ENCODE measurements around the gene CCDC28B. TPM values are rescaled to one million over a fixed set of nuclear protein-coding genes. Genes with fewer than 3 reads are reported as not detected.
A peak's percentile ranks its signal among the peaks of the same experiment; 100 is the strongest.

The CCDC28B gene
- total RNA-seq, 1 donor from 2014 or later: 56.9 TPM

DNA sequence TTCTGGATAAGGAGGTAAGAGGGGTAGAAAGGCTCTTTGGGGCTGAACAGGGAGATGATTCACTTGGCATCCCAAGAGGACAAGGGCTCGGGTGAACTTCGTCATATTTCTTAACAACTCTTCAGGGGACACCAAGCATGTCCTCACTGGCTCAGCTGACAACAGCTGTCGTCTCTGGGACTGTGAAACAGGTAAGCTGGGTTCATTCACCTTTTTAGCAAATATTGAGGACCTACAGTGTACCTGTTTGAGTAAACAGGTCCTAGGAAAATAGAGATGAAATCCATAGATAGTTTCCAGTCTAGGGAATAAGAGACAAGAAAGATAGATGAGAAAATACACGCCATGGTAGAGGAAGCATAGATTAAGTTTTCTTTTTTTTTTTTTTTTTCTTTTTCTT, 23.9 kb downstream of the CCDC28B start:
- Mint-ChIP-seq H3K4me3 (peak overlapping the region; percentile 96), H3K27ac (no peak overlapping the region), H3K27me3 (no peaks in the 10 kb centered on the region), H3K9me3 (no peaks in the 10 kb centered on the region), H3K36me3 (ENCODE audit: low read depth) (peaks cover 66% of the 10 kb centered on the region), H3K4me1 (peaks cover 48% of the 10 kb centered on the region)
- CTCF ChIA-PET: interaction anchor here (0.9 to 1.3 kb wide), 2 partner anchors 26 to 176 kb away, joined by 4 to 5 read pairs; no protein-coding TSS in a partner anchor
- no peak for ATAC-seq (ENCODE audit: low read depth)
- POLR2A ChIA-PET: interaction anchor here (0.7 to 5.0 kb wide), 5 partner anchors 16 to 152 kb away, joined by 3 to 47 read pairs (median 13); partner anchors contain the start of genes HDAC1, LCK and TMEM39B
- no peak for TF ChIP-seq CTCF (IDR thresholded peaks at IDR 0.05)
- DNase-seq: no peak
- intact Hi-C loops (cut with micrococcal nuclease): loop anchor here (5.0 kb wide), 1 partner anchor 152 kb away; the partner anchor contains the start of gene TMEM39B

- Mint-ChIP-seq H3K27ac (peak overlapping the region; percentile 57), H3K36me3 (ENCODE audit: low read depth) (peaks cover 72% of the 10 kb centered on the region), H3K27me3 (no peaks in the 10 kb centered on the region), H3K4me3 (no peak overlapping the region), H3K4me1 (peaks cover 9% of the 10 kb centered on the region), H3K9me3 (no peaks in the 10 kb centered on the region)
- POLR2A ChIA-PET: interaction anchor here (1.8 kb wide), 1 partner anchor 12 kb away, joined by 4 read pairs; no protein-coding TSS in a partner anchor
- CTCF ChIA-PET: interaction anchor here (0.6 to 2.0 kb wide), 3 partner anchors 13 to 165 kb away, joined by 3 to 5 read pairs (median 4); no protein-coding TSS in a partner anchor
- DNase-seq (no peak), ATAC-seq (ENCODE audit: low read depth) (no peak)
- TF ChIP-seq CTCF (IDR thresholded peaks at IDR 0.05): no peak
- intact Hi-C loops (cut with micrococcal nuclease): no loop called here
Measured at GRCh38 chr1:32228771-32229170, 28.4 kb downstream of the CCDC28B start.

DNA sequence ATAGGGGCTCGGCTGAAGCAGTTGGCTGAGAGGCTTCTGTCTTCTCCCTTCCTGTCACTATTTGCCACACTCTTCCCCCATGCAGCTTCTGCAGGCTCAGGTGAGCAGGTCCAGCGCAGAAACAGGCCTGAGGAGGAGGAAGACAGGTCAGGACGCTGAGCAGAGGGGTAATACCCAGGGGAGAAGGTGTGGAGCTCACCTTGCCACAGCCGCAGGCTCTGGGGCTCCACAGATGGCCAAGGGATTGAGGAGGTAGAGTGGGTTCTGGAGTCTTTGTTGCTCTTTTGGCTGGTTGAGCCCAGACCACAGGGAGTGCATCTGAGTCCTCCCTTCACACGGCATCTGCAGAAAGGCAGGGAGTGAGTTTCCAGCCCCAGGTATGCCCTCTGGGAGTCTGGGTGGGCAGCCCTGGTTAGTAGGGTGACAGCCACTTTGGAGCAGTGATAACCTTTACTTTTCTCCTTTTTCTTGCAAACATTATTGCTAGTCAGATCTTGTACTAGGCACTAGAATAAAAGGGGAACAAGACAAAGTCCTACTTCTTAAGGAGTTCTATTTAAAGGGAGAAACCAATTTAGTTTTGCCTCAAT, 31.5 kb downstream of the CCDC28B start:
- no peak overlapping the region for H3K4me3 Mint-ChIP-seq
- H3K4me1 Mint-ChIP-seq: no peaks in the 10 kb centered on the region
- H3K9me3 Mint-ChIP-seq: no peaks in the 10 kb centered on the region
- TF ChIP-seq CTCF (IDR thresholded peaks at IDR 0.05): no peak
- ChIA-PET CTCF (interaction anchor here (1.7 kb wide), 1 partner anchor 17 kb away, joined by 5 read pairs; no protein-coding TSS in a partner anchor), POLR2A (interaction anchor here (2.7 kb wide), 1 partner anchor 9 kb away, joined by 9 read pairs; no protein-coding TSS in a partner anchor)
- DNase-seq (no peak), ATAC-seq (ENCODE audit: low read depth) (no peak)
- no peaks in the 10 kb centered on the region for H3K27me3 Mint-ChIP-seq
- peaks cover 54% of the 10 kb centered on the region for H3K36me3 Mint-ChIP-seq (ENCODE audit: low read depth)
- intact Hi-C loops (cut with micrococcal nuclease): no loop called here
- no peak overlapping the region for H3K27ac Mint-ChIP-seq

DNA sequence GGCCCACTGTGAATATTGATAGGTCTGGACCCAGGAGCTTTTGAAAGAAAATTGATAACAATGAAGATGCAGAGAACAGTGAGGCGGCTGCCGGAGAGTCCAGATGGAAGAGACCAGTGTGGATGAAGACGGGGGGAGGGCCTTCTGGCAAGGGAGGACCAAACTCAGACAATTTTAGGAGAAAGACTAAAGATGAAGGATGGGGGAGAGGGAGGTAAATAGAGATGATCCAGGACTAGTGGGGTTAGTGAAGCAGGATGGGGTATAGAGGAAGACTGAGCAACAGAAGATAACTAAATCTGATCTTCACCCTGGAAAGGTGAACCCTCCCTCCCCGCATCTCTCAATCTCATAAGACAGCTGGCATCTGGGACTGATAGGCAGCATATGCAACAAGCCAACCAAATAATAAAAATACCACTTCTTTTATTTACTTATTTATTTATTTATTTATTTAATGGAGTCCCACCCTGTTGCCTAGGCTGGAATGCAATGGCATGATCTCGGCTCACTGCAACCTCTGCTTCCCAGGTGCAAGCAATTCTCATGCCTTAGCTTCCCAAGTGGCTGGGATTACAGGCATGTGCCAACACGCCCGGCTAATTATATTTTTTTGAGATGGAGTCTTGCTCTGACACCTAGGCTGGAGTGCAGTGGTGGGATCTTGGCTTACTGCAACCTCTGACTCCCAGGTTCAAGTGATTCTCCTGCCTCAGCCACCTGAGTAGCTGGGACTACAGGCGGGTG, 32.3 kb downstream of the CCDC28B start:
- TF ChIP-seq CTCF (IDR thresholded peaks at IDR 0.05): no peak
- Mint-ChIP-seq H3K27ac (no peak overlapping the region), H3K4me1 (no peaks in the 10 kb centered on the region), H3K36me3 (ENCODE audit: low read depth) (peaks cover 48% of the 10 kb centered on the region), H3K27me3 (no peaks in the 10 kb centered on the region), H3K9me3 (no peaks in the 10 kb centered on the region), H3K4me3 (no peak overlapping the region)
- POLR2A ChIA-PET: interaction anchor here (2.7 kb wide), 1 partner anchor 8 kb away, joined by 9 read pairs; no protein-coding TSS in a partner anchor
- no peak for DNase-seq
- intact Hi-C loops (cut with micrococcal nuclease): no loop called here
- no peak for ATAC-seq (ENCODE audit: low read depth)
- CTCF ChIA-PET: interaction anchor here (1.7 kb wide), 1 partner anchor 16 kb away, joined by 5 read pairs; no protein-coding TSS in a partner anchor

GRCh38 chr1:32234792-32235191, 34.4 kb downstream of the CCDC28B start:
- no peak overlapping the region for H3K27ac Mint-ChIP-seq
- H3K27me3 Mint-ChIP-seq: no peaks in the 10 kb centered on the region
- no peak for TF ChIP-seq CTCF (IDR thresholded peaks at IDR 0.05)
- intact Hi-C loops (cut with micrococcal nuclease): no loop called here
- ATAC-seq (ENCODE audit: low read depth): no peak
- no peaks in the 10 kb centered on the region for H3K9me3 Mint-ChIP-seq
- ChIA-PET CTCF (interaction anchor here (1.0 kb wide), 1 partner anchor 18 kb away, joined by 3 read pairs; no protein-coding TSS in a partner anchor), POLR2A (no interaction called here)
- peaks cover 28% of the 10 kb centered on the region for H3K36me3 Mint-ChIP-seq (ENCODE audit: low read depth)
- peaks cover 2% of the 10 kb centered on the region for H3K4me1 Mint-ChIP-seq
- no peak for DNase-seq
- H3K4me3 Mint-ChIP-seq: no peak overlapping the region

All from activated B cell treated with CpG ODN at 0.5 μM for 24 hours (primary cell).